ES-I3 (cell line): ENCODE data around the gene TMEM95.

Source experiments
- H3K36me3 ChIP-seq: 2 replicates; pipeline ENCODE4 v1.6.1; 2013; ENCODE audit warnings: mild to moderate bottlenecking, low read length, control low read depth, moderate library complexity; ENCODE audit not compliant: insufficient read depth
- H3K4me1 ChIP-seq: 2 replicates; pipeline ENCODE4 v1.6.1; 2013; ENCODE audit warnings: mild to moderate bottlenecking, control low read depth, low read length; ENCODE audit not compliant: insufficient read depth
- H3K9ac ChIP-seq: 2 replicates; pipeline ENCODE4 v1.6.1; 2013; ENCODE audit warnings: low read depth, mild to moderate bottlenecking, low read length, moderate library complexity
- H3K9me3 ChIP-seq: 2 replicates; pipeline ENCODE4 v1.6.1; 2013; ENCODE audit warnings: mild to moderate bottlenecking, low read length, moderate library complexity; ENCODE audit not compliant: control insufficient read depth, insufficient read depth

TMEM95 gene

DNA sequence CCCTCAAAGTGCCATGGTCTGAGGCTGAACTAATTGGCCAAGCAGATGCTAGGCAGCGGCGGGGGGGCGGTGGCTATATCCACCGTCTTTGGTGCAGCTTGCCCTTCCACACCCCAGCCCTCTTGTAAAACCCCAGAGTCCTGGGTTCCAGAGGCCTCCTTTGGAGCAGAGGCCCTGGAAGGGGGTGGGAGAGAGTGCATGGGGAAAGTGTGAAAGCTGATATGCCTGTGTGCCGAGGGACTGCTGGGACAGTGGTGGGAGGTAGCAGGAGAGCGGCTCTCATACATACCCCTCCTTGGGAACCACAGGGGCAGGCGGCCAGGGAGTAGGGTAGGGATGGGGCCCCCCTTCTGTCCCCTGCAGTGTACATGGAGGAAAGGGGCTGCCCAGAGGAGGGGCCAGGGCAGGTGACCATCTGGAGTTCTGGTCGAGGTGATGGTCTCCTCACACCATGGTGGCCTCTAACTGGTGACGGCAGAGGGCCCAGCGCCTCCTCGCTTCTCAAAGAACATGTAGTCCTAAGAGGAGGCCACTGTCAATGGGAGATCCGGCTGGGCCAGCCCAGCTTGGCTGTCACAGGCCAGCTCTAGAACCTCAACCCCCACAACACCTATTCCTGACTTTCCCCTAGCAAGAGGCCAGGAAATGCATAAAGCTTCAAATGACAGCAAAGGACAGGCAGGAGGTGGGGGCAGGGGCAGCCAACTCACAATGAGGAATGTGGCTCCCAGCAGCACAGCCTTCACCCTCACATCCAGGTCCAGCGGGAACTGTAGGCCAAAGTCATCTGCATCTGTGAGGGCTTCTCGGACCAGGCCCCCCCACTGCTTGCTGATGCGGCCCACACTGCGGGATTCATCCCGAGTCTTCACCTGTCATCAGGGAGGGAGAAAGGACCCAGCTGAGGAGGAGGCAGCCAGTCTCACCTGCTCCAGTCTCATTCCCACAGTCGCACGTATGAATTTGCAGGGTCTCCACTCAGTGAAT is 35.3 kb downstream of the TMEM95 start:
- Histone ChIP-seq H3K9me3 (no peaks in the 10 kb centered on the region), H3K36me3 (peaks cover 3% of the 10 kb centered on the region; the same call in 1 of the 2 replicates), H3K4me1 (peaks cover 6% of the 10 kb centered on the region; the same call in 1 of the 2 replicates), H3K9ac (no peak overlapping the region)

DNA sequence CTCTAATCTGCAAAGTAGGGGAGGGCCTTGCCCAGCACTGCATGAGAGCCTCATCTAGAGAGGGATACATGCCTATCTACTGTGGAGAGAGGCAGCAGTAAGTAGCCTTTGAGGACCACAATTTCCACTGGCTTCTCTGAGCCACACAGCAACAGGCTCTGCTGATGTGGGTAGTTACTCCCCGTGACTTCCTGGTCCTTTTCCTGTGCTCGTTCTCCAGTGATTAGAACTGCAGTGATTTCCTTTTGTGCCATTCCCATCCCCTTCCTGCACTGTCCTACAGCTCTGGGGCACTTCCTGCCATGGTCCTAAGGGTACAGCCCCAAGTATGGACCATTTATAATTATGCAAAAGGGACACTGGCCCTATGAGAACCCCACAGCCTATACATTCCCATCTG is 36.4 kb downstream of the TMEM95 start:
- Histone ChIP-seq H3K4me1 (peaks cover 6% of the 10 kb centered on the region; the same call in 1 of the 2 replicates), H3K36me3 (peaks cover 3% of the 10 kb centered on the region; the same call in 1 of the 2 replicates)

DNA sequence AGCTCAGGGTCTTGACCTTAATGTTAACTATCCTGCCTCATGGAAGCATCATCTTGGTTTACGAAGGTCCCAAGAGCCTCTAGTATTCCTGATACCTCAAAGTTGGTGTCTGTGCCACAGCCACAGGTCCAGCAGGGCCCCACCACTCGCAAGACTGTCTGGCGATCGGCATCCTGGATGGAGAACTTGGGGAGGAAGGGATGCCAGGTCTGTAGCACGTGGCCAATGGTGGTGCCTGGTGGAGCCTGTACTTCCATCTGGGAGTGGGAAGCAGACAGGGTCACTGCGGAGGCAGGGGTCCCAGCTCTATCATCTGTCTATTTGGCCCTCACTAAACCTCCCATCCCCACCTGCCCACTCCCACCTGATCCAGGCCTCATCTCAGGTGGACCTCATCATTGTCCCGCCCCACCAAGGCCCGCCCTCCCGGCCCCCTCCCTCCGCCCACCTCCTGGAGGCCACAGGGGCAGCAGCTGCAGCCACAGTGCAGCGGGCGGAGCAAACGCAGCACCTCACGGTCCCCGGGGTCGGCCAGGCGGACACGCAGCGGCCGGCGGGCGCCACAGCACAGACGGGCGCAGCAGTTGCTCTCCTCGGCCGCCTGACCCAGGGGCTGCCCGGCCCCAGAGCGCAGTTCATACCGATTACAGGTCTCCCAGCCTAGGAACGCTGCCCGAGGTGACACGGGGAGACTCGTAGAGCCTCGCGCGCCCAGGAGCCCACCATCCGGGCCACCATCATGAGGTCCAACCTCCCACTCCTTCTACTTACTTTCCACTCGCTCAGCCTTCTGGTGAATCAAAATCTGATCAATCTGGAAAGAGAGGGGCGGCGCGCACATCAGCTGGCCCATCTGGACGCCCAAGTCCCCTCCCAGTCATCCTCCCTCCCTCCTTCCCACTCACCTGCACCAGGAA is 38.0 kb downstream of the TMEM95 start:
- Histone ChIP-seq H3K36me3 (peaks cover 3% of the 10 kb centered on the region; the same call in 1 of the 2 replicates), H3K9me3 (no peaks in the 10 kb centered on the region), H3K4me1 (peaks cover 6% of the 10 kb centered on the region; the same call in 1 of the 2 replicates), H3K9ac (peak overlapping the region; percentile 78; the same call in 1 of the 2 replicates)

More for the DNA sequence above, 36.4 kb downstream of the TMEM95 start:
- H3K9me3 ChIP-seq = no peaks in the 10 kb centered on the region
- H3K9ac ChIP-seq = no peak overlapping the region

DNA sequence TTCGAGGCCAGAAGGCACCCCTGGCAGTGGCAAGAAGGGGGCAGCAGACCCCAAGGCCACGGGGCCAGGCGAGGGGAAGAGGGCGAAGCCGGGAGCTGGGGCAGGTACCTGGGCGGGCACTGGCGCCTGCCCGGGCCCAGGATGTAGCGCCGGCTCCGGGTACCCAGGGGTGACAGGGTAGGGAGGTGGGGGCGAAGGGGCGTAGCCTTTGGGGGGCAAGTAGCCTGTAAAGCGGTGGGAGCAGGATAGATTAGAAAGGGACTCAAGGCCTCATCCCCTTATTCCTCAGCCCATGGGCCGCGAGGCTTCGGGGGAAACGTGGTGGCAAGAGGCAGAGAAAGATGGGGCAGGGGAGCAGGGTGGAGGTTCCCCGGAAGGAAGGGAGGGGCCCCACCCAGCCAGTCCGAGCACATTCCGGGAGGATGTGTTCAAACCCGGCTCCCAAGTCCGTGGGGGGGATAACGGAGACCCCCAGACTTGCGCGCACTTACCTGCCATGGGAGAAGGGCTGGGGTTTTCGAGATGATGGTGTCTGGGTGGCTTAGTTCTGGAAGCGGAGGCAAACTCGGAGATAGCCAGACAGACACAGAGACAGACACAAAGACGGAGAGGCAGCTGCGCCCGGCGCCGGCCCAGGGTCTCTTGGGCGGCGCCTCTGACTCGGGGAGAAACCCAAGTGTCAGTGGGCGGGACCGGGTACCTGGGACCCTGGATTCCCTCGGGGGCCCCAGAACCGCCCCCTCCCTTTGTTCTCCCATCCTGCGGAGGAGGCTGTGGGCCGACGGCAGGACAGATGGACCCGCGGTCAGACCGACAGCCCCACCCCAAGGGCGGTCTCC is 38.9 kb downstream of the TMEM95 start:
- H3K9me3 ChIP-seq = no peaks in the 10 kb centered on the region
- H3K9ac ChIP-seq = peak overlapping the region; percentile 78
- peaks cover 6% of the 10 kb centered on the region; the same call in 1 of the 2 replicates for H3K4me1 ChIP-seq
- peaks cover 3% of the 10 kb centered on the region; the same call in 1 of the 2 replicates for H3K36me3 ChIP-seq

DNA sequence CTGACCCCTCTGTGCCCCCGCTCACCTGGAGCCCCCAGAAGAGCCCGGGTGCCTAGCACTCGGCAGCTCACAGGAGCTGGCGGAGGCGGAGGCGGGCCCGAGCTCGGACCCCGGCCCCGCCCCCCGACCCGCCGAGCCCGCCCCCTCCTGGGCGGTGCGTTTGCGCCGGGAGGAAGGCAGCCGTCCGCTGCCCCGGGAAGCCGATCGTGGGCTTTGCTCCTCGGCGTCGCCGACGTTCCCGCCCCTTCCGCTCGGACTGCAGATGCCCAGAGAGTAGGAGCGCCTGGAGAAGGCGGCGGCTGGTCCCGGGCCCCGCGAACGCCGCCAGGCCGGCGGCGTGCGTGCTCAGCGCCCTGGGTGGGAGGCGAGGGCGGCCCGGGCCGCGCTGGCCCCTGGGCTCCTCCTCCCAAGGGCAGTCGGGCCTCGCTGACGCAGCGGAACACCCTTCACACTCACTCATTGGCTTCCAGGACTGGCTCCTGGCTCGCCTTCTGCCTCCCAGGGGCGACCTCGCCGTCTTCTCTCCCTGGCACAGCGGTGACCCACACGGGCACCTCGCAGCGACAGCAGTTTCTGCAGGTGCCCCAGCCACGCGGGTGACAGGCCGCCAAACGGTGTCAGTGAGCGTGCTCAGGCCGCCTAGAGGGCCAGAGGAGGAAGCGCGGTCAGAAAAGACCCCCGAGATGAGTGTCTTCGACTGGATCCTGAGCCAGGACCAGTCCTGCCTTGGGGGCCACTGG is 39.7 kb downstream of the TMEM95 start, which contains the start of gene PLSCR3:
Gene PLSCR3, minus strand, starts transcription at position 74 of the 740 bp plus-strand sequence. CDS start 415 bp downstream, outside the sequence.
- H3K4me1 ChIP-seq = peaks cover 6% of the 10 kb centered on the region; the same call in 1 of the 2 replicates
- no peaks in the 10 kb centered on the region for H3K9me3 ChIP-seq
- peaks cover 3% of the 10 kb centered on the region; the same call in 1 of the 2 replicates for H3K36me3 ChIP-seq
- peak within 1 kb of the TSS; percentile 78 for H3K9ac ChIP-seq

DNA sequence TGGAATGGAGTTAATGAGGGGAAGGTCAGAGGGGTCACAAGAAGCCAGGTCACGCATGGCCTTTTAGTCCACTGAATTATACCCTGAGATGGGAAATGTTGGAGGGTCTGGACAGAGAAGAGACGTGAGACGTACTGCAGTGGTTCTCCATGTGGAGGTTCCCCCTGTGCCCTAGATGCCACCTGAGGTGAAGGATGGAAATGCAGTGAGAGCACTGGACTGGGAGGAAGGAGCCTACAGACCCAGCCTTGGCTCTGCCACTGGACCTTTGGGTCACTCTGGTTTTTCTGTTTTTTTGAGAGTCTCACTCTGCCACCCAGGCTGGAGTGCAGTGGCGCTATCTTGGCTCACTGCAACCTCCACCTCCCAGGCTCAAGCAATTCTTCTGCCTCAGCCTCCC is 41.2 kb downstream of the TMEM95 start:
- Histone ChIP-seq H3K9ac (no peak overlapping the region), H3K36me3 (peaks cover 3% of the 10 kb centered on the region; the same call in 1 of the 2 replicates), H3K9me3 (no peaks in the 10 kb centered on the region), H3K4me1 (peaks cover 2% of the 10 kb centered on the region; the same call in 1 of the 2 replicates)

DNA sequence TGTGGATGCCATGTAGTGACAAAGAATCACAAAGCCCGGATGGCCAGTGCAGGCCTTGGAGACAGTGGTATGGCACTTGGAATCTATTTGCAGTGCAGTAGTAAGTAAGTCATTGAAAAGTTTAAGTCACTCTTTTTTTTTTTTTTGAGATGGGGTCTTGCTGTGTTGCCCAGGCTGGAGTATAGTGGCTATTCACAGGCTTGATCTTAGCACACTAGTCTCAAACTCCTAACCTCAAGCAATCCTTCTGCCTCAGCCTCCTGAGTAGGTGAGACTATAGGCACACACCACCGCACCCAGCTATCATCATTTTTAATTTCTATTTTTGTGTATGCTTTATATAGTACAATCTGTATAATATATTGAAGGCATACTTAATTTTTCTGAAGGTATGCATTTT is 43.7 kb downstream of the TMEM95 start:
- Histone ChIP-seq H3K9me3 (no peaks in the 10 kb centered on the region), H3K9ac (no peak overlapping the region), H3K36me3 (no peaks in the 10 kb centered on the region; the same call in 1 of the 2 replicates), H3K4me1 (peaks cover 6% of the 10 kb centered on the region)

DNA sequence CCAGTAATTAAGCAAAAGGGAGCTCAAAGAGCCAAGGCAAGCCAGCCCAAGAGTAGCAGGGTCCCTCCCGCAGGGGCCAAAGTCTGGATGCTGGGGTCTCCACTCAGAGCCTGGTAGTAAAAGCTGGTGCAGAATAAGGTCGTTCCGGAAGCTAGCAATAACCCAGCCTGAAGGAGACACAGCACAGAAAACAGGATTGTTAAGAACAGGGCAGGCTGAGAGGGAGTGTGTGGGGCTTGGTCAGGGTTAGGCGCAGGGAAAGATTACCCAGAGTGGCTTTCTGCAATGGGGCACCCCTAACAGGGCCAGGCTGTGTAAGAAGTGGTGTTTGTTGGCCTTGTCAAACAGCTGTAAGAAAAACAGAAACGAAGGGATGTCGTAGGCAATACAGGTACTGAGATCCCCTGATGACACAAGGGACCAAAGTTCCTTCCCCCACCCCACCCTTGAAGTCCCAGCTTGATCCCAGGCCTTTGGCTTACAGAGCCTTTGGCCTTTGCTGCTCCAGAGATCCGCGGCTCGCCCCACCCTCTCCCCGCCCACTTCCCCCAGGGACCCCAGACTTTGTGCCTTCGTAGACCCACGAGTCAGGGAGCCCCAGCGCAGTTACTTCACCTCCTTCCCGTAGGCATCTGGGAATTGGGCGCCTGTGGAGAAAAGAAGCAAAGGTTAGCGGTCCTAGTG is 48.2 kb downstream of the TMEM95 start:
- Histone ChIP-seq H3K36me3 (no peaks in the 10 kb centered on the region; the same call in 1 of the 2 replicates), H3K9me3 (no peaks in the 10 kb centered on the region), H3K4me1 (peaks cover 14% of the 10 kb centered on the region), H3K9ac (peak overlapping the region; percentile 77)

DNA sequence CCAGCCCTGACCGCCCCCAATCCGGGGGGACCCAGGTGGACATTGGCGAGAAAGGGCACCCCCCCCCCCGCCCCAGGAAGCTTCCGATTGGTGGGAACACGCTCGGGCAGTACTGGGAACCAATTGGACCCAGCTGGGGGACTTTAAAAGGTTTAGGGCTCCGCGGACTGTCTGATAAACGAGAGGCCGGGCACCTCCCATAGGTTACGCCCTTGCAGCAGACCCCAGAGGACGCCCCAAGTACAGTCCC is 48.7 kb downstream of the TMEM95 start:
- Histone ChIP-seq H3K9me3 (no peaks in the 10 kb centered on the region), H3K9ac (peak overlapping the region; percentile 77)

DNA sequence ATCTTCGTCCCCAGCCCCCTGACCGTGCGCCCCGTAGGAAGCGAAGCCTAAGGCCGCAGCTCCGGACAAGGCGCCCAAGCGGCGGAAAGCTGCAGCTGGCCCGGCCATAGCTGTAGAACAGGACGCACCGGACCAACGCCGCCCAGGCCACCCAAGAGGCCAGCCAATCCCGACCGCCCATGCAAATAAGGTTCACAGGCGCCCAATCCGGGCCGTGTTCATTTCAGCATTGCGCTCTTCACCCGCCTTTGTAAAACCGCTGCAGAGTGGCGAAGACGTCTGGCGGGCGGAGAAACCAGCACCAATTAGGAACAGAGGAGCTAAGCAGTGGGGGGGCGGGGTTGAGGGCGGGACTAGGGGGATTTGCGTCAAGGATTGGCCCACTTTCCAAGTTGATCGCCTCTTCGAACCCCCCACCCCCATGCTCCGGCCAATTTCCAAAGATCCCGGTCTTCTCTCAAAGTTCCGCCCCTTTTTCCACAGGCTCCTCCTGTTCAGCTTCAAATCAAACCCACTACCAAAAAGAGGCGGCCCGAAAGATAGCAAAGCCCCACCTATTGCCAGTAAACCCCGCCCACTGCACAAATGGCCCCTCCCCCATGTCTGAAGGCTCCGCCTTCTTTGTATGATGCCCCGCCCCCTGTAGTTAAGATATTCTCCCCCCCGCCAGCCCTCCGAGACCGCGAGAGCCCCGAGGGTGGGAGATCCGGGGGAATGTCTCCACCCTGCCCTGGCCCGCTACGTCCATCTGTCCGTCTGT is 49.2 kb downstream of the TMEM95 start, which contains the start of gene TMEM256:
Gene TMEM256, minus strand, starts transcription at position 121 of the 760 bp plus-strand sequence. Its CDS starts 13 bp downstream, at position 108.
- Histone ChIP-seq H3K36me3 (no peaks in the 10 kb centered on the region; the same call in 1 of the 2 replicates), H3K9me3 (no peaks in the 10 kb centered on the region), H3K4me1 (peaks cover 14% of the 10 kb centered on the region), H3K9ac (peak within 1 kb of the TSS; percentile 77)

More for the DNA sequence above, 48.7 kb downstream of the TMEM95 start:
- H3K4me1 ChIP-seq = peaks cover 14% of the 10 kb centered on the region
- no peaks in the 10 kb centered on the region; the same call in 1 of the 2 replicates for H3K36me3 ChIP-seq

DNA sequence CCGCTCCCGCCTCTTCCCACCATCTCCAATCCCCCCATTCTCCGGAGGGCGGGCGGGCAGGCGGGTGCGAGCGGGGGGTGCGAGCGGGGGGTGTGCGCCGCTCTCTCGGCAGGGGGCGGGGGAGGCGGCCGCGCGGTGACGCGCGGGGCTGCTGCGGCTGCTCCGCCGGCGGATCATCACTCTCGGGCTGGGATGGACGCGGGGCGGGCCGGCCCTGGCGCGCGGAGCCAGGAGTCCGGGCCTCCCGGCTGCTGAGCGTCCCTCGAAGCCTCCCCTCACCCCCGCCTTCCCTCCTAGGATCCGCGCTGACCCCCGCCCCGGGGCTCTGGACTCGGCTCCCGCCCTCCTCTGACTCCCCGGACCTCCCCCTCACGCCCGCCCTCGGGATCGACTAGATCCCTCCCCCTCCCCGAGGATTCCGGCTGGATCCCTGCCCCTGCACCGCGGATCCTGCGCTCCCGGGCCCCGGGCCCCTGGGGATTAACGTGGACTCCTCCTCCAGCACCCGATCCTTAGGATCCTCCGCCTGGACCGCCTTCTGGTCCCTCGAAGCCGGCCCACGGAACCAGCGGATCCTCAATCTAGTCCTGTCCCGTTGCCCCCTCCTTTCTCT is 49.9 kb downstream of the TMEM95 start:
- H3K4me1 ChIP-seq = peaks cover 14% of the 10 kb centered on the region
- H3K9me3 ChIP-seq = no peaks in the 10 kb centered on the region
- H3K9ac ChIP-seq = peak overlapping the region; percentile 77
- H3K36me3 ChIP-seq = no peaks in the 10 kb centered on the region; the same call in 1 of the 2 replicates
